Glutamatergic neuron (in vitro differentiated cells): ENCODE data around the gene KAT2A. TPM values are rescaled to one million over a fixed set of nuclear protein-coding genes. Genes with fewer than 3 reads are reported as not detected.

Experiments
- DNase-seq: peaks from one replicate; pipeline ENCODE4 v3.0.0; 2022
- H3K27ac Mint-ChIP-seq: one replicate; pipeline ENCODE4 v1.8.0; 2020; ENCODE audit warnings: mild to moderate bottlenecking, mixed read lengths, inconsistent platforms; ENCODE audit not compliant: unreplicated experiment
- H3K27me3 Mint-ChIP-seq: one replicate; pipeline ENCODE4 v1.8.0; 2020; ENCODE audit warnings: mild to moderate bottlenecking, moderate library complexity, mixed read lengths, inconsistent platforms; ENCODE audit not compliant: unreplicated experiment
- H3K36me3 Mint-ChIP-seq: one replicate; pipeline ENCODE4 v1.8.0; 2020; ENCODE audit warnings: mild to moderate bottlenecking, mixed read lengths, inconsistent platforms; ENCODE audit not compliant: unreplicated experiment
- H3K4me1 Mint-ChIP-seq: one replicate; pipeline ENCODE4 v1.8.0; 2020; ENCODE audit warnings: mild to moderate bottlenecking, low read depth, mixed read lengths, inconsistent platforms; ENCODE audit not compliant: unreplicated experiment
- H3K4me3 Mint-ChIP-seq: one replicate; pipeline ENCODE4 v1.8.0; 2020; ENCODE audit warnings: mild to moderate bottlenecking, mixed read lengths, inconsistent platforms; ENCODE audit not compliant: unreplicated experiment
- H3K9me3 Mint-ChIP-seq: one replicate; pipeline ENCODE4 v1.8.0; 2020; ENCODE audit warnings: mild to moderate bottlenecking, moderate library complexity, mixed read lengths, inconsistent platforms; ENCODE audit not compliant: unreplicated experiment
- CTCF ChIP-seq: fragments of 200-600 bp; sonication (generic); IDR thresholded peaks from one replicate; pipeline ENCODE4 v1.5.0; 2021; ENCODE audit not compliant: partially characterized antibody, unreplicated experiment
- total RNA-seq: library from RNA; stranded (reverse); fragmentation: NEBNext Ultra II Directional; extraction: Animal tissue kit (Norgen Biotek cat#: 25700); gene quantifications from one replicate; pipeline ENCODE4 v1.2.1, GENCODE V29; 2021; ENCODE audit not compliant: unreplicated experiment

KAT2A gene
- total RNA-seq, 1 donor from 2014 or later, result 29.3 TPM

- peaks cover 3% of the 10 kb centered on the region for H3K4me1 Mint-ChIP-seq
- H3K27me3 Mint-ChIP-seq, result peaks cover 6% of the 10 kb centered on the region
- H3K4me3 Mint-ChIP-seq, result no peak within 1 kb of the TSS
- DNase-seq, result no peak
- TF ChIP-seq CTCF, result no peak
- peaks cover 2% of the 10 kb centered on the region for H3K9me3 Mint-ChIP-seq
- no peaks in the 10 kb centered on the region for H3K36me3 Mint-ChIP-seq
- no peak within 1 kb of the TSS for H3K27ac Mint-ChIP-seq
Observed at GRCh38 chr17:42112552-42113176, 8.5 kb downstream of the KAT2A start, which contains the start of gene DHX58. DHX58 (minus strand) TSS chr17:42112714; CDS start chr17:42111892, 822 bp downstream.

- no peak for DNase-seq
- Mint-ChIP-seq H3K27me3 (peaks cover 4% of the 10 kb centered on the region), H3K36me3 (no peaks in the 10 kb centered on the region), H3K4me1 (peaks cover 3% of the 10 kb centered on the region), H3K9me3 (peaks cover 2% of the 10 kb centered on the region), H3K4me3 (no peak overlapping the region), H3K27ac (no peak overlapping the region)
- no peak for TF ChIP-seq CTCF
Observed at GRCh38 chr17:42111871-42112551, 9.2 kb downstream of the KAT2A start.

- no peak for DNase-seq
- Mint-ChIP-seq H3K9me3 (peaks cover 2% of the 10 kb centered on the region), H3K4me1 (peaks cover 3% of the 10 kb centered on the region), H3K27me3 (peaks cover 4% of the 10 kb centered on the region), H3K36me3 (no peaks in the 10 kb centered on the region), H3K27ac (no peak overlapping the region), H3K4me3 (no peak overlapping the region)
- no peak for TF ChIP-seq CTCF
Observed at GRCh38 chr17:42111265-42111636, 9.9 kb downstream of the KAT2A start.

- H3K27me3 Mint-ChIP-seq, result peaks cover 6% of the 10 kb centered on the region
- TF ChIP-seq CTCF, result no peak
- H3K27ac Mint-ChIP-seq, result no peak overlapping the region
Observed at GRCh38 chr17:42110301-42111264, 10.6 kb downstream of the KAT2A start.

More at GRCh38 chr17:42110301-42111264, 10.6 kb downstream of the KAT2A start:
- no peaks in the 10 kb centered on the region for H3K9me3 Mint-ChIP-seq
- DNase-seq, result no peak
- H3K4me1 Mint-ChIP-seq, result peaks cover 3% of the 10 kb centered on the region
- H3K4me3 Mint-ChIP-seq, result no peak overlapping the region
- H3K36me3 Mint-ChIP-seq, result no peaks in the 10 kb centered on the region
